ENCODE data around the gene VDAC2.

The VDAC2 gene

DNA sequence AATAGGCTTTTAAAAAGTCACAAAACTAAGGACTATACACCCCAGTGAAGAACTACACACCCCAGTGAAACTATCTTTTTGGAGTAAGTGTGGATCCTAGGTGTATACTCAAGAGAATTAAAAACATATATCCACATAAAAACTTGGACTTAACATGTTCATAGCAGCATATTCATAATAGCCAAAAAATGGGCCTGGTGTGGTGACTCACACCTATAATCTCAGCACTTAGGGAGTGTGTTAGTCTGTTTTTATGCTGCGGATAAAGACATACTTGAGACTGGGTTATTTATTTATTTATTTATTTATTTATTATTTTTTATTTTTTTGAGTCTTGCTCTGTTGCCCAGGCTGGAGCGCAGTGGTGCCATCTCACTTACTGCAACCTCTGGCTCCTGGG is 44.1 kb downstream of the VDAC2 start:
- no peak for DNase-seq

DNA sequence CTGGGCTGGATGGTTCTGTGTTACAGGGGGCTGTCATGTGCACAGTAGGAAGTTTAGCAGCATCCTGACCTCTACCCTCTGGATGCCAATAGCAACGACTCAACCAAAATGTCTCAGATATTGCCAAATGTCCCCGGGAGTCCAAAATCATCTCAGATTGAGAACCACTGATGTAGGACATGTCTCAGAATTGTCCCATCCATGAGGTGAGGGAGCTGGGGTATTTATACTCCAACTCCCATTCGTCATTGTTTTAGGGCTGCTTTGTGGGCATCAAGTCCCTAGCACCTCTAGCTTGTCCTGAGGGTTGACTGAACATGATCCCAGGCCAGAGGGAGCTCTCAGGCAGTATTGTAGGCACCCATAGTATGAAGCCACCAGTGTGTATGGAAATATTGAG is 50.4 kb downstream of the VDAC2 start:
- DNase-seq = no peak

DNA sequence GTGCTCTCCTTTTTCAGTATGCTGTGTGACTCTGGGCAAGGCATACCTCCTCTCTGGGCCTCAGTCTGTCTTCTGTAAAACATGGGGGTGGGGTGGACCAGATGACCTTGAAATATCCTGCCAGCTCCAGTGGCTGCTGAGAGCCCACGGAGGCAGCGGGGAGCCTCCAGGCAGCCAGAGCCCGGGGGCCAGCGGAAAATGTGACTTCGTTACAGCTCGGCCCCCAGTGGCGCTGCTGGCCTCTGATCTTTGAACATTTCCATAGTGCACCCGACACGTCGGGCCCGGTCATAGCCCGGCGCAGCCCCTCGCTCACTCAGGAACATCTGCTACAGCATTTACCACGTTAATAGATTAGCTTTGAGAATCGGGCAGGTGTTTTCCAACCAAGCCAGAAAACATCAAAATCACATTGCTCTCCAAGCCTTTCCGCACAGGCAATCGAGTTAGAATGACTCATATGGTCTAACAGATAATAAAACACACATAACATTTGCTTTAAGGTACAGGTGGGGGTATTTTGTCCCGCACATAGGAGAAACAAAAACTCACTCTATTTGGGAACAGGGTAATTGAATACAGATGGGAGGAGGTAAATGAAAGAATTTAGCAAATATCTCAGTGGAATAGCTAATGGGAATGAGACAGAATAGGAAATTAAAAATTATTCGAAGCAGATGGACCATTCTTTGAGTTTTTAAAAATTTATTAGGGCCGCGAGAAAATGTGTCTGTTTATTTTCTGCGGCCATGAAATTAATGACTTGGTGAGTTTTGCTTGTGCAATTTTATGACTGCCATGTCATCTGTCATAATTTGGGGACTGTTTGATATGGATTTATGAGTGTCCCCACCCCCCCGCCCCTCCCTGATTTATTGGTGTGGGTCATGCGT is 51.5 kb downstream of the VDAC2 start:
- DNase-seq = no peak

DNA sequence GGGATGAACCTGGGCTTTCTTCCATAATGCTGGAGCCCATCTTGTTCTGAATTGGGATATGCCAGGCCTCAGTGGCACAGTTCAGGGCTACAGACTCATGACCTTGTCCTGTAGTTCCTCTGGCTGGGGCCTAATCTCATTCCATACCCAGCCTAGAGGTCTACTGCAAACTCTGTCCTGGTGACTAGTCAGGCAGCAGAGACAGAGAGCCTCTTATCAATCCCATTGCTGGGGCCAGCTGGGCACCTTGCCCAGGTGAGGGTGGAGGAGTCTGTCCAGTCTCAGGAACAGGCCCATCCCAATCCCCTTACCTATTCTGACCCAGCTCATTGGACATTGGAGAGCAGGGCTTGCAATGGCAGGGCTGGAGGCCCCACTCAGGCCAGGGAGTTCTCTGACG is 53.2 kb downstream of the VDAC2 start:
- no peak for DNase-seq

DNA sequence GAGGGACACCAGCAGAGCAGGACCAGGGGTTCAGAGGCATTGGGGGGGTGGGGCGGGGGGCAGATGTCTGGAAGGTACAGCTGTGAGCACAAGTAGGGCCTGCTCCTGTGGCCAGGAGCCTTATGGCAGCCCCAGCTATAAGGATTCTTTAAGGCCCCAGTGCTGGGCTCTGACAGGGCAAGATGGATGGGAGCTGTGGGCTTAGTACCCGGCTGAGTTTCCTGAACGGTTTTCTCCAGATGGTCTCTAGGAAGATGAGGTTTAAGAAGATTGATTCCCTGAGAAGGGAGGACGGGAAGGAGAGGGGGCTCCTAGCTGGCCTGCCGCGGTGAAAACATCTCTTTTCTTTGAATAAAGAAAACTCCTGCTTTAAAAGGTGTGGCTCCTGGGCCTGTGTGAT is 55.3 kb downstream of the VDAC2 start:
- DNase-seq = no peak

DNA sequence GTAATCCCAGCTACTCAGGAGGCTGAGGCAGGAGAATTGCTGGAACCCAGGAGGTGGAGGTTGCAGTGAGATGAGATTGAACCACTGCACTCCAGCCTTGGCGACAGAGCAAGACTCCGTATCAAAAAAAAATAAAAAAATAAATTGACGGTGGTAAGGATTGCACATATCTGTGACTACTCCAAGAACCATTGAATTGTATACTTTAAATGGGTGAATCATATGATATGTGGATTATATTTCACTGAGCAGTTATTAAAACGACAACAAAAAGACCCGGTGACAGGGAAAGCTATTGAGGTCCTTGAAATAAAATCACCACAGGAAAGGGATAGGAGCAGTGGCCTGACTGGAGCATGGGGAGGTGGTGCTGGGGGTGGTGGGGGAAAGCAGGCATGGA is 56.3 kb downstream of the VDAC2 start:
- no peak for DNase-seq

DNA sequence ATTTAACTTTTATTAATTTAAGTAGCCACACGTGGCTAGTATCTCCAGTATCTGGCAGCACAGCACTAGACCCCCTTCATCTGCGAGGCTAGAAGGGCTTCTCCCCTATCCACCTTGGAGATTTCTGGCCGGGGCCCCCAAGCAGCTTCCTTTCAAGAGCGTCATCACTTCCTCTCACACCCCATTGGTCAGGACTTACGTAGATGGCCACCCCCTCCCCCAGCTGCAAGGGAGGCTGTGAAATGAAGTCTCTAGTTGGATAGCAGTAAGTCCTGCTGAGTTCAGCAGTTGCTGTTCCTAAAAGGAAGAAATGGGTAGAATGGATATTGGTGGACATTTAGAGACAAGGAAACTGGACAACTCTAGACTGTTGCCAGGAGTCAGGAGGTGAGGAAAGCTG is 59.0 kb downstream of the VDAC2 start:
- DNase-seq = no peak

DNA sequence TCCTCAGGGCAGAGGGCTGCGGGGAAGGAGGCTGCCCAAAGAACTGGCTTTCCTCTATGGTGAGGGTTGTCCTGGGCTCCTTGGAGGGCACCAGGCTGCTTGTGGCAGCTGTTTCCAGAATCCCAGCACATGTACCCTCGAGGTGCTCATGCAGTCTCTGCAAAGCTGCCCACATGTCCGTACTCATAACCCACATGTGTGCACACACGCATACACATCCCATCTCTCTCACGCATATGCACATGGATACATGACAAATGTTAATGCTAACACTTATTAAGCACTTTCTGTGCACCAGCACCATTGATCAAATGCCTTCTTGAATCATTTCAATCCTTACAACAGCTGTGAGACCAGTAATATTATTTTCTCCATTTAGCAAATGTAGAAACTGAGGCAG is 61.5 kb downstream of the VDAC2 start:
- DNase-seq = no peak

DNA sequence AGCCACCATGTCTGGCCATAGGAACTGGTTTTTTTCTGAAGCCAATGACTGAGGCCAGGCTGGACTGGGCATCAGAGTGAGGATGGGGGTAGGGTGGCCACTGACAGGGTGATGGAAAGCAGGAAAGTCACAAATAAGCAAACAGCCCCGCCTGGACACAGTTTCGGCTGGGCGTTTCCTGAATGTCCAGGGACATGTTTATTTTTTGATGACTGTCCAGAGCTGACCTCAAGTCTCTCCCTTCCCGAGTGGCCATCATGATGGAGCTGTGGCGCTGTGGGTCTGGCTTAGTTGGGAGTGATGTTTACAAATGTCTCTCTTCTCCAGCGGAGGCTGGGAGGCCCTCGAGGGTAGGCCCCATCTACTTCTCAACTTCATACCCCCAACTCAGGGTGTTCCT is 62.3 kb downstream of the VDAC2 start:
- DNase-seq = no peak

DNA sequence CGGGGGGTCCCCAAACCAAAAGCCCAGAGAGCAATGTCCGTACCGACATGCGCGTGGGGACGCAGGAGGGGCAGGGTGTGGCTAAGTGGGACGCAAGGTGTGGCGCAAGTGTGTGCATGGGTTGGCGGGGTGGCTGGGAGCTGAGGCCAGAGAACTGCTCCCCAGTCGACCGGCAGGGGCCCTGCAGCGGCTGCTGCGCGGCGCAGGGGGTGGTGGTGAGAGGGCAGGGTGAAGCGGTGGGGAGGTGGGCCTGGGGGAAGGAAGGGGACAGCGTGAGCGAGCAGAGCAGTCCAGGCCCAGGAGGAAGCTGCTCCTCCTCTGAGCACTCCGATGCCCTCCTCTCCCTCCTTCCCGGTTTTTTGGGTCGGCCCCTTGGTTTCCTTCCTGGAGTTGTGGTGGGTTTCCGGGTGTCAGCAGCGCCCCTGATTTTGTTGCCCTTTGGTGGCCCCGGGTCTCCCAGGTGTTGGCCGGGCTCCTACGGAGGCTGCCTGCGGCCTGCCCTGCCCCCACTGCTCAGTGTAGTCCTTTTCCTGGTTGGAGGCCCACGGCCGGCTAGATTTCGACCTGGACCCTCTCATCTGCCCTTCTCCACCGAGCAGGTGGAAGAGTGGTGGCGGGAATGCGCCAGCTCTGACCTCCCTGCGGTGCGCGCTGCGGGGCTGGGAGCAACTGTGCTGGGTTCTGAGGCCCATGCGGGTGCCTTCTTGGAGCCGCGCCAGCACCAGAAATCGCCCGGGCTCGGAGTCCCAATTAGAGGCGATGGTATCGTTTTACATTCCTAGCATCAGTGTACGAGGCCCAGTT is 65.7 kb downstream of the VDAC2 start:
- DNase-seq = no peak

DNA sequence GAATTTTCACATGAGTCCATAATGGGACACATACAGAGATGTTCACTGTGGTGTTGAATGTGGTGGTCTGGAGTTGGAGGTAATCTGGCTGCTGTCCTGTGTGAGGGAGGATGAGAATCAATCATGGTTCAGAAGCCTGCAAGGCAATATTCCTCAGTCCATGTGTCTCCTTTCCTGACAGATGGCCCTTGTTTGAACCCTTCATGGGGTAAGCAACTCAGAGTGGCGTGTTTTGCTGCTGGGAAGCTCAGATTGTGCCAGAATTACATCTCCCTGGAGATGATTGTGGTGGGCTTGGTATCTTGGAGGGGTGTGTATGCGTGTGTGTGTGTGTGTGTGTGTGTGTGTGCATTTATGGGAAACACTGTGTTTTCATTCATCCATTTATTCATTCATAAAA is 69.6 kb downstream of the VDAC2 start:
- DNase-seq = no peak

All from CD4-positive, alpha-beta T cell treated with Interleukin-15 for 1 hour (primary cell).